GM21619 (cell line): ENCODE results near the gene ZPR1.

Experiments
- ATAC-seq: cut with Tn5 transposase; IDR thresholded peaks from one replicate; pipeline ENCODE4 v1.9.1; 2021; ENCODE audit not compliant: unreplicated experiment

ZPR1 gene

GRCh38 chr11:116792869-116793771, 5.3 kb upstream of the ZPR1 start:
- no peak for ATAC-seq

GRCh38 chr11:116792144-116792868, 4.5 kb upstream of the ZPR1 start:
- ATAC-seq: no peak

- ATAC-seq: no peak
These were observed 4.0 kb upstream of the ZPR1 start, which contains the start of gene APOA5 for GRCh38 chr11:116791813-116792143. APOA5 (minus strand) TSS chr11:116791879; CDS start chr11:116791860, 19 bp downstream.

GRCh38 chr11:116791002-116791812, 3.4 kb upstream of the ZPR1 start:
- no peak for ATAC-seq

GRCh38 chr11:116790167-116791001, 2.6 kb upstream of the ZPR1 start:
- ATAC-seq: no peak

- no peak for ATAC-seq
These were observed 1.2 kb upstream of the ZPR1 start for GRCh38 chr11:116788975-116789374.

- ATAC-seq: no peak
These were observed 711 bp upstream of the ZPR1 start for GRCh38 chr11:116788534-116788933.

- ATAC-seq: no peak
These were observed 412 bp downstream of the ZPR1 start for GRCh38 chr11:116787436-116787785.

GRCh38 chr11:116786966-116787365, 857 bp downstream of the ZPR1 start:
- no peak for ATAC-seq

- no peak for ATAC-seq
These were observed 1.5 kb downstream of the ZPR1 start for GRCh38 chr11:116786326-116786725.

GRCh38 chr11:116782728-116783127, 5.1 kb downstream of the ZPR1 start:
- ATAC-seq: no peak

- no peak for ATAC-seq
These were observed 9.3 kb downstream of the ZPR1 start for GRCh38 chr11:116778556-116778955.

GRCh38 chr11:116777056-116777455, 10.8 kb downstream of the ZPR1 start:
- no peak for ATAC-seq

GRCh38 chr11:116776522-116776984, 11.3 kb downstream of the ZPR1 start:
- no peak for ATAC-seq

GRCh38 chr11:116775975-116776374, 11.8 kb downstream of the ZPR1 start:
- ATAC-seq: no peak

GRCh38 chr11:116774661-116775060, 13.2 kb downstream of the ZPR1 start:
- no peak for ATAC-seq

GRCh38 chr11:116773203-116774097, 14.4 kb downstream of the ZPR1 start:
- peak; percentile 40 for ATAC-seq

GRCh38 chr11:116772443-116773202, 15.2 kb downstream of the ZPR1 start, which contains the start of gene BUD13:
BUD13 (minus strand) TSS chr11:116772987; CDS start chr11:116772964, 23 bp downstream.
- peak; percentile 85 for ATAC-seq

GRCh38 chr11:116771935-116772334, 15.9 kb downstream of the ZPR1 start:
- no peak for ATAC-seq
